ENCODE measurements around the gene KRTAP5-9. TPM values are rescaled to one million over a fixed set of nuclear protein-coding genes. Genes with fewer than 3 reads are reported as not detected.
"Not testable (repeated sequence)": the region's sequence is repeated elsewhere in the genome, so short reads cannot be mapped to it uniquely, and the experiment has no call there.

KRTAP5-9 gene
- total and polyA plus RNA-seq, 2 donors (not counting 3 experiments of a cell fraction or from before 2014, with no cell fraction given) = 0.28 TPM; not detected in 1

DNA sequence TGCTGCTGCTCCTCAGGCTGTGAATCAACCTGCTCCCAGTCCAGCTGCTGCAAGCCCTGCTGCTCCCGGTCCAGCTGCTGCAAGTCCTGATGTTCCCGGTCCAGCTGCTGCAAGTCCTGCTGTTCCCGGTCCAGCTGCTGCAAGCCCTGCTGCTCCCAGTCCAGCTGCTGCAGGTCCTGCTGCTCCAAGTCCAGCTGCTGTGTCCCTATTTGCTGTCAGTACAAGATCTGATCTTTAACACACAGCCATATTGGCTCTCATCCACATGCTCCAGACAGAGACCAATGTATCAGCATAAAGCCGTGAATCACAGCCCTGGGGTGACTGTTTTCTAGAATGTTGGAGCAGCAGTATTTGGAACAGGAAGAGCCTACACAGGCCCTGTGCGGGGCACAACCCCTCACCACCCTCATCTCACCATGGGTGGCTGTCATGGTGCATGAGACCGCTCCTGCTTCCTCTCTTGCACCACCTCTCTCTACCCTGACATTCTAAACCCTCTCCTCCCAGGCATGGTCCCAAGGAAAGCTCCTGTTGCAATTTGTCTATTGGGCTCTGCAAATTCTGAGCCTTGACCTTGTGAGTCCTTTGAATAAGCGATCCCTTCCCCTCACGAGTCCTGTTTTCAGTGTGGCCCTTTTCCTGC is 20.6 kb downstream of the KRTAP5-9 start:
- Histone ChIP-seq H3K9me3 (replicated peaks; ENCODE audit: control insufficient read depth, insufficient read depth, low read length) (no peaks in the 10 kb centered on the region), H3K4me3 (replicated peaks in 1 of 3; ENCODE audit: insufficient read depth in 1 of 3, low read depth in 1 of 3, low read length in 3 of 3) (no peak overlapping the region), H4K20me1 (replicated peaks; ENCODE audit: control insufficient read depth, extremely low read depth, insufficient read depth, low read length) (no peaks in the 10 kb centered on the region), H3K27ac (ENCODE audit: insufficient read depth, low read depth, low read length) (no peak overlapping the region), H3K9ac (replicated peaks; ENCODE audit: extremely low read depth, insufficient read depth, low read length) (no peak overlapping the region), H3K4me1 (ENCODE audit: control insufficient read depth, extremely low read depth, insufficient read depth, low read length) (no peaks in the 10 kb centered on the region), H3K36me3 (ENCODE audit: control insufficient read depth in 2 of 2, extremely low read depth in 1 of 2, insufficient read depth in 2 of 2, low read length in 2 of 2) (no peaks in the 10 kb centered on the region), H3K4me2 (ENCODE audit: insufficient read depth, low read length) (no peak overlapping the region), H3K27me3 (ENCODE audit: control insufficient read depth in 2 of 2, insufficient read depth in 2 of 2, low read length in 2 of 2) (no peaks in the 10 kb centered on the region), H2AFZ (ENCODE audit: low read depth, low read length) (no peak overlapping the region), H3K9me1 (replicated peaks; ENCODE audit: control insufficient read depth, extremely low read depth, insufficient read depth, low read length) (no peaks in the 10 kb centered on the region), H3K79me2 (ENCODE audit: control insufficient read depth, insufficient read depth, low read length) (no peaks in the 10 kb centered on the region)
- no TSS peak for BruUV-seq (replicated peaks)
- CTCF ChIA-PET = interaction anchor here (1.5 kb wide), 1 partner anchor 11 kb away, joined by 6 read pairs; no protein-coding TSS in a partner anchor
- dilution Hi-C loops (cut with MboI; ENCODE audit: extremely low pct_ligation_motif_present, low sequenced_read_pairs) (no loop called here), intact Hi-C loops (cut with micrococcal nuclease) (no loop called here)
- no peak for TF ChIP-seq POLR2AphosphoS5 (IDR thresholded peaks at IDR 0.05; ENCODE audit: insufficient read depth, low read depth, low read length)
- TF ChIP-seq, protein P1, sequence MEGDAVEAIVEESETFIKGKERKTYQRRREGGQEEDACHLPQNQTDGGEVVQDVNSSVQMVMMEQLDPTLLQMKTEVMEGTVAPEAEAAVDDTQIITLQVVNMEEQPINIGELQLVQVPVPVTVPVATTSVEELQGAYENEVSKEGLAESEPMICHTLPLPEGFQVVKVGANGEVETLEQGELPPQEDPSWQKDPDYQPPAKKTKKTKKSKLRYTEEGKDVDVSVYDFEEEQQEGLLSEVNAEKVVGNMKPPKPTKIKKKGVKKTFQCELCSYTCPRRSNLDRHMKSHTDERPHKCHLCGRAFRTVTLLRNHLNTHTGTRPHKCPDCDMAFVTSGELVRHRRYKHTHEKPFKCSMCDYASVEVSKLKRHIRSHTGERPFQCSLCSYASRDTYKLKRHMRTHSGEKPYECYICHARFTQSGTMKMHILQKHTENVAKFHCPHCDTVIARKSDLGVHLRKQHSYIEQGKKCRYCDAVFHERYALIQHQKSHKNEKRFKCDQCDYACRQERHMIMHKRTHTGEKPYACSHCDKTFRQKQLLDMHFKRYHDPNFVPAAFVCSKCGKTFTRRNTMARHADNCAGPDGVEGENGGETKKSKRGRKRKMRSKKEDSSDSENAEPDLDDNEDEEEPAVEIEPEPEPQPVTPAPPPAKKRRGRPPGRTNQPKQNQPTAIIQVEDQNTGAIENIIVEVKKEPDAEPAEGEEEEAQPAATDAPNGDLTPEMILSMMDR (IDR thresholded peaks at IDR 0.05; ENCODE audit: extremely low read depth in 1 of 2, insufficient read depth in 1 of 2, low read depth in 1 of 2, low read length in 2 of 2) = no peak
- TF ChIP-seq POLR2A (IDR thresholded peaks at IDR 0.05; ENCODE audit: low read depth, low read length) = no peak
- no peak for TF ChIP-seq GATA2 (IDR thresholded peaks at IDR 0.05; ENCODE audit: insufficient read depth, insufficient read length, low read depth, low read length)
- no peak for TF ChIP-seq JUN (IDR thresholded peaks at IDR 0.05; ENCODE audit: borderline replicate concordance, insufficient read depth, insufficient read length, low read depth)
- no peak for TF ChIP-seq MYC (IDR thresholded peaks at IDR 0.05; ENCODE audit: low read depth, low read length)
- no peak for TF ChIP-seq FOS (IDR thresholded peaks at IDR 0.05; ENCODE audit: borderline replicate concordance, insufficient read depth, low read length)
- no peak for TF ChIP-seq EZH2 (IDR thresholded peaks at IDR 0.05; ENCODE audit: borderline replicate concordance, low read depth, low read length, severe bottlenecking)
- TF ChIP-seq, protein P2, sequence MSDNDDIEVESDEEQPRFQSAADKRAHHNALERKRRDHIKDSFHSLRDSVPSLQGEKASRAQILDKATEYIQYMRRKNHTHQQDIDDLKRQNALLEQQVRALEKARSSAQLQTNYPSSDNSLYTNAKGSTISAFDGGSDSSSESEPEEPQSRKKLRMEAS (IDR thresholded peaks at IDR 0.05; ENCODE audit: insufficient read depth, insufficient read length) = no peak
- no peak for FAIRE-seq
- no peak for DNase-seq (ENCODE audit: low read depth, low spot score)
- POLR2A ChIA-PET = no interaction called here

DNA sequence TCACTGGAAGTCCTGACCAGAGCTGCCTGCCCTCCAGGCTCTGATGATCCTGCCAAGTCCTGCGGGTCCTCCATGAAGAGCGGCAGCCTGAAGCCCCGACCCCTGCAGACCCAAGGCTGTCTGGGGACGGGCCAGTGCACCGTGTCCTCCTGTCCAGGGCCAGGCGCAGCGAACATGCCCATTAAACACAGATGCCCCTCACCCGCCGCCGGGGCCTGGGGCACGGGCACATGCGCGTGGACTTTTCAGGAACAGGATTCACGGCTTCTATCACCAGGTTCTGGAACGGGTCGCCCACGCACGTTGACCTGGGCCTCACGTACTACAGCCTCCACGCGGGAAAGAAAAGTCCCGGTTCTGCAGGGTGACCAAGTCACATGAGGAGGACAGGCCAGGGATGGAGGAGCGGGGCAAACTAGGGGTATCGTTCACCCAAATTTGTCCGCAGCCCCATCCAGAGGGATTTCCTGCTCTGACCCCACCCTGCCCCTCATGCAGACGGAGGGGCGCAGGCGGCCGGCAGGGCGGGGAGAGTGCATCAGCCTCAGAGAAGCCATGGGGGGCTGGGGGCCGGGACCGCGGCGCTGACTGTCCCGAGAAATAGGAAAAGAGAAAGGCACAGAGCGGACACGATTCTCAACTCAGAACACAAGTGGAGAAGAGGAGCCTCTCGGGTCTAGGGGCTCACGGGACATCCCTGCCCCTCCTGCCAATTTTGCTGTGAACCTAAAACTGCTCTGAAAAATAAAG is 23.1 kb downstream of the KRTAP5-9 start:
- H3K9ac ChIP-seq (replicated peaks; ENCODE audit: extremely low read depth, insufficient read depth, low read length); H3K4me1 ChIP-seq (ENCODE audit: control insufficient read depth, extremely low read depth, insufficient read depth, low read length); BruUV-seq (replicated peaks); intact Hi-C loops (cut with micrococcal nuclease); H3K79me2 ChIP-seq (ENCODE audit: control insufficient read depth, insufficient read depth, low read length); H3K4me3 ChIP-seq (replicated peaks in 1 of 3; ENCODE audit: insufficient read depth in 1 of 3, low read depth in 1 of 3, low read length in 3 of 3); H3K9me1 ChIP-seq (replicated peaks; ENCODE audit: control insufficient read depth, extremely low read depth, insufficient read depth, low read length); H2AFZ ChIP-seq (ENCODE audit: low read depth, low read length); dilution Hi-C loops (cut with MboI; ENCODE audit: extremely low pct_ligation_motif_present, low sequenced_read_pairs); H4K20me1 ChIP-seq (replicated peaks; ENCODE audit: control insufficient read depth, extremely low read depth, insufficient read depth, low read length); H3K9me3 ChIP-seq (replicated peaks; ENCODE audit: control insufficient read depth, insufficient read depth, low read length); H3K27ac ChIP-seq (ENCODE audit: insufficient read depth, low read depth, low read length); H3K36me3 ChIP-seq (ENCODE audit: control insufficient read depth in 2 of 2, extremely low read depth in 1 of 2, insufficient read depth in 2 of 2, low read length in 2 of 2); DNase-seq (ENCODE audit: low read depth, low spot score); H3K27me3 ChIP-seq (ENCODE audit: control insufficient read depth in 2 of 2, insufficient read depth in 2 of 2, low read length in 2 of 2); POLR2A ChIA-PET; H3K4me2 ChIP-seq (ENCODE audit: insufficient read depth, low read length); FAIRE-seq: not testable (repeated sequence)
- CTCF ChIA-PET = interaction anchor here (2.5 kb wide), 1 partner anchor 9 kb away, joined by 7 read pairs; no protein-coding TSS in a partner anchor
